Activated T-helper 9 cell treated with anti-CD3 and anti-CD28 coated beads, Interleukin-2, amount 50 U/mL, for 16 hours (primary cell): Measurements from ENCODE around the gene PIKFYVE.
"Not testable (repeated sequence)": the region's sequence is repeated elsewhere in the genome, so short reads cannot be mapped to it uniquely, and the experiment has no call there.

Experiments
- DNase-seq: peaks from one replicate; pipeline ENCODE4 v3.0.0-alpha.2; 2020; ENCODE audit warnings: low read depth

The PIKFYVE gene

GRCh38 chr2:208363485-208363884 lies 97.4 kb downstream of the PIKFYVE start:
- DNase-seq: no peak

- no peak for DNase-seq
Observed at GRCh38 chr2:208366215-208367127, 100.4 kb downstream of the PIKFYVE start.

GRCh38 chr2:208369091-208369490 lies 103.0 kb downstream of the PIKFYVE start:
- no peak for DNase-seq

- DNase-seq: no peak
Observed at GRCh38 chr2:208370881-208371633, 105.0 kb downstream of the PIKFYVE start.

- DNase-seq: no peak
Observed at GRCh38 chr2:208371634-208371935, 105.5 kb downstream of the PIKFYVE start.

GRCh38 chr2:208373460-208374089 lies 107.5 kb downstream of the PIKFYVE start:
- DNase-seq: no peak

- DNase-seq: no peak
Observed at GRCh38 chr2:208375491-208376068, 109.5 kb downstream of the PIKFYVE start.

- DNase-seq: not testable (repeated sequence)
Observed at GRCh38 chr2:208377344-208377860, 111.3 kb downstream of the PIKFYVE start.

- DNase-seq: no peak
Observed at GRCh38 chr2:208379192-208379591, 113.1 kb downstream of the PIKFYVE start.

GRCh38 chr2:208384637-208385036 lies 118.6 kb downstream of the PIKFYVE start:
- no peak for DNase-seq

- no peak for DNase-seq
Observed at GRCh38 chr2:208386541-208386940, 120.5 kb downstream of the PIKFYVE start.

- DNase-seq: no peak
Observed at GRCh38 chr2:208389940-208390339, 123.9 kb downstream of the PIKFYVE start.

- no peak for DNase-seq
Observed at GRCh38 chr2:208392300-208392699, 126.2 kb downstream of the PIKFYVE start.

- not testable (repeated sequence) for DNase-seq
Observed at GRCh38 chr2:208396796-208397195, 130.7 kb downstream of the PIKFYVE start.

- no peak for DNase-seq
Observed at GRCh38 chr2:208399201-208399600, 133.1 kb downstream of the PIKFYVE start.

- DNase-seq: no peak
Observed at GRCh38 chr2:208406474-208407451, 140.7 kb downstream of the PIKFYVE start, which contains the start of gene PTH2R. Gene PTH2R, plus strand, starts transcription at chr2:208406792. Its CDS starts 252 bp downstream, at chr2:208407044.

- no peak for DNase-seq
Observed at GRCh38 chr2:208407667-208408066, 141.6 kb downstream of the PIKFYVE start.
